Kidney glomerular epithelial cell (primary cell): ENCODE data around the gene ANKS1A.

ENCODE experiments used
- DNase-seq: peaks from one replicate; lab custom pipeline; 2025; lab: John Stamatoyannopoulos, UW

The ANKS1A gene

GRCh38 chr6:35084041-35084491, 195.0 kb downstream of the ANKS1A start:
- no peak for DNase-seq

GRCh38 chr6:35084511-35085203, 195.6 kb downstream of the ANKS1A start:
- no peak for DNase-seq

- DNase-seq, result no peak
These were observed 196.6 kb downstream of the ANKS1A start for GRCh38 chr6:35085359-35086281.

- DNase-seq, result no peak
These were observed 197.2 kb downstream of the ANKS1A start for GRCh38 chr6:35086282-35086632.

- no peak for DNase-seq
These were observed 197.7 kb downstream of the ANKS1A start for GRCh38 chr6:35086636-35087360.

GRCh38 chr6:35087361-35088280, 198.6 kb downstream of the ANKS1A start:
- no peak for DNase-seq

GRCh38 chr6:35088281-35089215, 199.5 kb downstream of the ANKS1A start:
- no peak for DNase-seq

GRCh38 chr6:35089216-35089934, 200.3 kb downstream of the ANKS1A start:
- no peak for DNase-seq

GRCh38 chr6:35089935-35090505, 201.0 kb downstream of the ANKS1A start:
- peak; percentile 49 for DNase-seq

GRCh38 chr6:35090734-35091133, 201.7 kb downstream of the ANKS1A start:
- no peak for DNase-seq

GRCh38 chr6:35091346-35092083, 202.5 kb downstream of the ANKS1A start:
- no peak for DNase-seq

GRCh38 chr6:35092362-35093117, 203.5 kb downstream of the ANKS1A start:
- peak; percentile 58 for DNase-seq

GRCh38 chr6:35093118-35093445, 204.0 kb downstream of the ANKS1A start:
- DNase-seq, result no peak

GRCh38 chr6:35093783-35094182, 204.7 kb downstream of the ANKS1A start:
- DNase-seq, result no peak

- no peak for DNase-seq
These were observed 205.1 kb downstream of the ANKS1A start for GRCh38 chr6:35094183-35094582.

GRCh38 chr6:35096129-35096862, 207.2 kb downstream of the ANKS1A start:
- peak; percentile 87 for DNase-seq

- no peak for DNase-seq
These were observed 210.1 kb downstream of the ANKS1A start for GRCh38 chr6:35099116-35099515.
